HepG2 (cell line): Measurements from ENCODE around the gene SSBP2. TPM values are rescaled to one million over a fixed set of nuclear protein-coding genes. Genes with fewer than 3 reads are reported as not detected.

Experiments
- ATAC-seq: fragments of 200-7000 bp; cut with Tn5 transposase; 3 replicates; pipeline ENCODE4 v1.9.1; 2020; ENCODE audit warnings: mild to moderate bottlenecking, moderate library complexity
- BruUV-seq: library from RNA; stranded (reverse); fragments of 400-500 nt; replicated peaks from 2 replicates; lab custom pipeline; 2021; lab: Mats Ljungman, UMichigan
- CTCF ChIA-PET: fragments of 300-600 bp; formaldehyde crosslinking; extraction: SDS; loops from one replicate; lab custom pipeline; 2021; ENCODE audit warnings: low total read pairs, inconsistent platforms, low intra/inter-chr PET ratio; lab: Yijun Ruan, JAX
- POLR2A ChIA-PET: fragments of 350-600 bp; sonication (Branson Sonifier 250); formaldehyde crosslinking; loops from one replicate; lab custom pipeline; 2020; ENCODE audit warnings: antibody characterized with exemption, inconsistent platforms; lab: Yijun Ruan, JAX
- DNase-seq: peaks from one replicate; pipeline ENCODE4 v3.0.0-alpha.2; 2015; ENCODE audit warnings: low spot score
- FAIRE-seq: peaks from 3 replicates; lab custom pipeline; 2011; peaks lifted over from hg19 to GRCh38; lab: Jason Lieb, UNC
- H2AFZ ChIP-seq: one replicate; pipeline ENCODE4 v1.6.1; 2011; ENCODE audit warnings: low read length, inconsistent platforms
- H3K27ac ChIP-seq: fragments of 300-600 bp; 3 replicates; pipeline ENCODE4 v1.8.0; 2011; ENCODE audit warnings: mixed run types, mild to moderate bottlenecking, mixed read lengths, low read length, inconsistent platforms; ENCODE audit not compliant: insufficient read depth; ENCODE audit errors: extremely low read length
- H3K27me3 ChIP-seq, 2 experiments: fragments of 200-600 bp in 1 of 2; 2 replicates in 1 of 2; 3 replicates in 1 of 2; pipeline versions ENCODE4 v1.6.0 to v1.8.0; 2011; ENCODE audit warnings: low read length in 2 of 2, mild to moderate bottlenecking in 2 of 2, moderate library complexity in 2 of 2, inconsistent platforms in 1 of 2; ENCODE audit not compliant: insufficient read depth in 2 of 2, control insufficient read depth in 1 of 2
- H3K36me3 ChIP-seq, 2 experiments: fragments of 200-600 bp in 1 of 2; replicated peaks in 1 of 2; 2 replicates in 1 of 2; 3 replicates in 1 of 2; pipeline versions ENCODE4 v1.5.1 to v1.8.0; 2011; ENCODE audit warnings: low read length in 2 of 2, inconsistent platforms in 1 of 2; ENCODE audit not compliant: insufficient read depth in 2 of 2, control insufficient read depth in 1 of 2
- H3K4me1 ChIP-seq: 2 replicates; pipeline ENCODE4 v1.5.1; 2012; ENCODE audit warnings: low read length, inconsistent platforms; ENCODE audit not compliant: insufficient read depth
- H3K4me2 ChIP-seq: 2 replicates; pipeline ENCODE4 v1.6.0; 2011; ENCODE audit warnings: low read depth, low read length, inconsistent platforms
- H3K4me3 ChIP-seq, 3 experiments: fragments of 200-600 bp in 1 of 3; sonication (generic), shearing (Covaris generic) in 1 of 3; replicated peaks in 1 of 3; 2 replicates each; pipeline ENCODE4 v1.5.1; 2011 to 2016; ENCODE audit warnings: low read length in 3 of 3, inconsistent platforms in 2 of 3, low read depth in 2 of 3, mild to moderate bottlenecking in 2 of 3, control low read depth in 1 of 3, mixed read lengths in 1 of 3; ENCODE audit not compliant: insufficient read depth in 1 of 3
- H3K79me2 ChIP-seq: one replicate; pipeline ENCODE4 v1.6.1; 2011; ENCODE audit warnings: low read length, inconsistent platforms; ENCODE audit not compliant: insufficient read depth
- H3K9ac ChIP-seq: 2 replicates; pipeline ENCODE4 v1.6.0; 2011; ENCODE audit warnings: mild to moderate bottlenecking, low read depth, low read length, inconsistent platforms; ENCODE audit not compliant: insufficient read depth
- H3K9me3 ChIP-seq: 2 replicates; pipeline ENCODE4 v1.5.1; 2012; ENCODE audit warnings: mild to moderate bottlenecking, low read length
- H4K20me1 ChIP-seq: 2 replicates; pipeline ENCODE4 v1.6.0; 2011; ENCODE audit warnings: inconsistent platforms, mild to moderate bottlenecking, low read length, moderate library complexity; ENCODE audit not compliant: insufficient read depth
- RARA ChIP-seq: IDR thresholded peaks from 2 replicates; pipeline ENCODE4 v1.6.1; 2016; ENCODE audit warnings: missing genetic modification reagents, missing compliant biosample characterization
- SALL1 ChIP-seq: sonication (generic); formaldehyde crosslinking; IDR thresholded peaks from 2 replicates; pipeline ENCODE4 v1.8.0; 2022; ENCODE audit warnings: mild to moderate bottlenecking, missing genetic modification reagents
- ZNF138 ChIP-seq: sonication (generic); formaldehyde crosslinking; IDR thresholded peaks from 2 replicates; pipeline ENCODE4 v1.5.0; 2020; ENCODE audit warnings: mild to moderate bottlenecking, low read depth, missing genetic modification reagents
- ZNF281 ChIP-seq: sonication (generic); formaldehyde crosslinking; IDR thresholded peaks from 2 replicates; pipeline ENCODE4 v1.4.0; 2020; ENCODE audit warnings: missing genetic modification reagents, borderline replicate concordance
- WGBS: methylation state at CpG from one replicate; pipeline ENCODE4 v1.1.6; 2017; ENCODE audit warnings: low lambda C conversion rate; 5-methylcytosine and 5-hydroxymethylcytosine counted together
- in situ Hi-C: cut with HindIII; loops from 2 replicates; pipeline ENCODE4 v1.10.0; 2017; ENCODE audit warnings: low pct_unique_long_range_greater_than_20kb; ENCODE audit not compliant: extremely low pct_ligation_motif_present
- intact Hi-C: fragments of 100-400 bp; cut with micrococcal nuclease; formaldehyde crosslinking; loops from one replicate; pipeline ENCODE4 v1.10.0; 2022; ENCODE audit not compliant: unreplicated experiment
- polyA plus RNA-seq, 8 experiments: library from polyadenylated mRNA; depleted of rRNA in 3 of 8; stranded (reverse) in 7 of 8; unstranded in 1 of 8; fragments of >200 nt; fragmentation: Illumina TruSeq in 4 of 8; extraction: Trizol in 4 of 8; gene quantifications; 2 replicates each; pipeline versions ENCODE4 v1.2.1 to v1.2.3, GENCODE V29; 2011 to 2016; ENCODE audit warnings: low read depth in 4 of 8, missing spikeins in 1 of 8, mixed read lengths in 1 of 8; ENCODE audit not compliant: insufficient read depth in 1 of 8
- total RNA-seq, 5 experiments: library from RNA; depleted of rRNA; stranded (reverse); fragments of >200 nt; fragmentation: Illumina TruSeq; extraction: Trizol; gene quantifications; 2 replicates each; pipeline ENCODE4 v1.2.3, GENCODE V29; 2016; ENCODE audit warnings: low read depth in 1 of 5

Gene SSBP2
- total and polyA plus RNA-seq, 2 of the 13 experiments (the other 11 are each of a cell fraction or from before 2014, with no cell fraction given), result 0.16 TPM; not detected in 1

- TF ChIP-seq RARA (CRISPR knock-in tag), result no peak
- TF ChIP-seq ZNF281 (CRISPR knock-in tag), result no peak
Measured at GRCh38 chr5:81609810-81610375, 141.0 kb downstream of the SSBP2 start (continued).

DNA sequence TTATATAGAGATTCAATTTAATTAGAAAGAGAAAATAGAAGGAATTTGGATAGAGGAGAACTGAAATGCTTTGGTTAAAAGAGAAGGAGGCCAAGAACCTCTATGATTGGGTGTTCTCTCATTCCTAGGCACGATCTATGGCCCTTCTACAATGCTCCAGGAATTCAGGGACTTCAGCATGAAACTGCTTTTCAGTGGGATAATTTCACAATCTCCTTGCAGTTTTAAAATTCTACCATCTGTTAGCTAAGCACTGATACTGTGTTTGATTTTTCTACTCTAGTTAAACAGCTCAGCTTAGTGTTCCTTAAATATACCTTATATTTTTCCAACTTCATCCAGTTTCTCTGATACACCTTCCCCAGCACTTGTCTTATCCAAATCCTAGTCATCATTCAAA lies 141.9 kb downstream of the SSBP2 start:
- CTCF ChIA-PET, result no interaction called here
- Histone ChIP-seq H4K20me1 (no peaks in the 10 kb centered on the region), H3K36me3 (no peaks in the 10 kb centered on the region), H3K4me2 (no peak overlapping the region), H3K9me3 (no peaks in the 10 kb centered on the region), H3K27ac (no peak overlapping the region)
- no peak for DNase-seq
- TF ChIP-seq SALL1 (CRISPR knock-in tag) (no peak), ZNF138 (CRISPR knock-in tag) (no peak)
- TF ChIP-seq, all 625 proteins: peak for 0
- POLR2A ChIA-PET, result no interaction called here
- no peaks in the 10 kb centered on the region for H3K4me1 ChIP-seq
- in situ Hi-C loops, result no loop called here
- H3K9ac ChIP-seq, result no peak overlapping the region
- no peaks in the 10 kb centered on the region for H3K27me3 ChIP-seq
- WGBS, result 0% methylated on average over 1 of the region's 1 CpG
- FAIRE-seq, result no peak
- intact Hi-C loops, result no loop called here
- no peak overlapping the region for H2AFZ ChIP-seq
- H3K4me3 ChIP-seq, result no peak overlapping the region
- BruUV-seq, result no TSS peak
- no peaks in the 10 kb centered on the region for H3K79me2 ChIP-seq
- ATAC-seq, result no peak
